HepG2 (cell line): ENCODE measurements around the gene NBR1. TPM values are rescaled to one million over a fixed set of nuclear protein-coding genes. Genes with fewer than 3 reads are reported as not detected.
A peak's percentile ranks its signal among the peaks of the same experiment; 100 is the strongest.

ENCODE experiments used
- ATAC-seq: fragments of 200-7000 bp; cut with Tn5 transposase; 3 replicates; pipeline ENCODE4 v1.9.1; 2020; ENCODE audit warnings: mild to moderate bottlenecking, moderate library complexity
- BruUV-seq: library from RNA; stranded (reverse); fragments of 400-500 nt; replicated peaks from 2 replicates; lab custom pipeline; 2021; lab: Mats Ljungman, UMichigan
- CTCF ChIA-PET: fragments of 300-600 bp; formaldehyde crosslinking; extraction: SDS; loops from one replicate; lab custom pipeline; 2021; ENCODE audit warnings: low total read pairs, inconsistent platforms, low intra/inter-chr PET ratio; lab: Yijun Ruan, JAX
- POLR2A ChIA-PET: fragments of 350-600 bp; sonication (Branson Sonifier 250); formaldehyde crosslinking; loops from one replicate; lab custom pipeline; 2020; ENCODE audit warnings: antibody characterized with exemption, inconsistent platforms; lab: Yijun Ruan, JAX
- DNase-seq: peaks from one replicate; pipeline ENCODE4 v3.0.0-alpha.2; 2015; ENCODE audit warnings: low spot score
- FAIRE-seq: peaks from 3 replicates; lab custom pipeline; 2011; peaks lifted over from hg19 to GRCh38; lab: Jason Lieb, UNC
- H2AFZ ChIP-seq: one replicate; pipeline ENCODE4 v1.6.1; 2011; ENCODE audit warnings: low read length, inconsistent platforms
- H3K27ac ChIP-seq: fragments of 300-600 bp; 3 replicates; pipeline ENCODE4 v1.8.0; 2011; ENCODE audit warnings: mixed run types, mild to moderate bottlenecking, mixed read lengths, low read length, inconsistent platforms; ENCODE audit not compliant: insufficient read depth; ENCODE audit errors: extremely low read length
- H3K27me3 ChIP-seq, 2 experiments: fragments of 200-600 bp in 1 of 2; 2 replicates in 1 of 2; 3 replicates in 1 of 2; pipeline versions ENCODE4 v1.6.0 to v1.8.0; 2011; ENCODE audit warnings: low read length in 2 of 2, mild to moderate bottlenecking in 2 of 2, moderate library complexity in 2 of 2, inconsistent platforms in 1 of 2; ENCODE audit not compliant: insufficient read depth in 2 of 2, control insufficient read depth in 1 of 2
- H3K36me3 ChIP-seq, 2 experiments: fragments of 200-600 bp in 1 of 2; replicated peaks in 1 of 2; 2 replicates in 1 of 2; 3 replicates in 1 of 2; pipeline versions ENCODE4 v1.5.1 to v1.8.0; 2011; ENCODE audit warnings: low read length in 2 of 2, inconsistent platforms in 1 of 2; ENCODE audit not compliant: insufficient read depth in 2 of 2, control insufficient read depth in 1 of 2
- H3K4me1 ChIP-seq: 2 replicates; pipeline ENCODE4 v1.5.1; 2012; ENCODE audit warnings: low read length, inconsistent platforms; ENCODE audit not compliant: insufficient read depth
- H3K4me2 ChIP-seq: 2 replicates; pipeline ENCODE4 v1.6.0; 2011; ENCODE audit warnings: low read depth, low read length, inconsistent platforms
- H3K4me3 ChIP-seq, 3 experiments: fragments of 200-600 bp in 1 of 3; sonication (generic), shearing (Covaris generic) in 1 of 3; replicated peaks in 1 of 3; 2 replicates each; pipeline ENCODE4 v1.5.1; 2011 to 2016; ENCODE audit warnings: low read length in 3 of 3, inconsistent platforms in 2 of 3, low read depth in 2 of 3, mild to moderate bottlenecking in 2 of 3, control low read depth in 1 of 3, mixed read lengths in 1 of 3; ENCODE audit not compliant: insufficient read depth in 1 of 3
- H3K79me2 ChIP-seq: one replicate; pipeline ENCODE4 v1.6.1; 2011; ENCODE audit warnings: low read length, inconsistent platforms; ENCODE audit not compliant: insufficient read depth
- H3K9ac ChIP-seq: 2 replicates; pipeline ENCODE4 v1.6.0; 2011; ENCODE audit warnings: mild to moderate bottlenecking, low read depth, low read length, inconsistent platforms; ENCODE audit not compliant: insufficient read depth
- H3K9me3 ChIP-seq: 2 replicates; pipeline ENCODE4 v1.5.1; 2012; ENCODE audit warnings: mild to moderate bottlenecking, low read length
- H4K20me1 ChIP-seq: 2 replicates; pipeline ENCODE4 v1.6.0; 2011; ENCODE audit warnings: inconsistent platforms, mild to moderate bottlenecking, low read length, moderate library complexity; ENCODE audit not compliant: insufficient read depth
- ESRRA ChIP-seq: sonication (generic); formaldehyde crosslinking; IDR thresholded peaks from 2 replicates; pipeline ENCODE4 v1.5.1; 2020; ENCODE audit warnings: mild to moderate bottlenecking, low read depth, missing genetic modification reagents
- MED8 ChIP-seq: sonication (generic); formaldehyde crosslinking; IDR thresholded peaks from 2 replicates; pipeline ENCODE4 v1.8.1; 2023; ENCODE audit warnings: mild to moderate bottlenecking, missing genetic modification reagents; ENCODE audit not compliant: insufficient replicate concordance
- RORA ChIP-seq: sonication (generic); formaldehyde crosslinking; IDR thresholded peaks from 2 replicates; pipeline ENCODE4 v1.5.0; 2020; ENCODE audit warnings: mild to moderate bottlenecking, missing genetic modification reagents, moderate library complexity
- STAG1 ChIP-seq: sonication (generic); formaldehyde crosslinking; IDR thresholded peaks from 2 replicates; pipeline ENCODE4 v1.4.0; 2020; ENCODE audit warnings: missing genetic modification reagents
- ZBTB38 ChIP-seq: sonication (generic); formaldehyde crosslinking; IDR thresholded peaks from 2 replicates; pipeline ENCODE4 v1.5.1; 2020; ENCODE audit warnings: mild to moderate bottlenecking, missing genetic modification reagents
- ZNF709 ChIP-seq: sonication (generic); formaldehyde crosslinking; IDR thresholded peaks from 2 replicates; pipeline ENCODE4 v1.5.0; 2020; ENCODE audit warnings: mild to moderate bottlenecking, missing genetic modification reagents
- ZSCAN5A ChIP-seq: sonication (generic); formaldehyde crosslinking; IDR thresholded peaks from 2 replicates; pipeline ENCODE4 v1.8.0; 2022; ENCODE audit warnings: mild to moderate bottlenecking, missing genetic modification reagents, borderline replicate concordance
- WGBS: methylation state at CpG from one replicate; pipeline ENCODE4 v1.1.6; 2017; ENCODE audit warnings: low lambda C conversion rate; 5-methylcytosine and 5-hydroxymethylcytosine counted together
- in situ Hi-C: cut with HindIII; loops from 2 replicates; pipeline ENCODE4 v1.10.0; 2017; ENCODE audit warnings: low pct_unique_long_range_greater_than_20kb; ENCODE audit not compliant: extremely low pct_ligation_motif_present
- intact Hi-C: fragments of 100-400 bp; cut with micrococcal nuclease; formaldehyde crosslinking; loops from one replicate; pipeline ENCODE4 v1.10.0; 2022; ENCODE audit not compliant: unreplicated experiment
- polyA plus RNA-seq, 8 experiments: library from polyadenylated mRNA; depleted of rRNA in 3 of 8; stranded (reverse) in 7 of 8; unstranded in 1 of 8; fragments of >200 nt; fragmentation: Illumina TruSeq in 4 of 8; extraction: Trizol in 4 of 8; gene quantifications; 2 replicates each; pipeline versions ENCODE4 v1.2.1 to v1.2.3, GENCODE V29; 2011 to 2016; ENCODE audit warnings: low read depth in 4 of 8, missing spikeins in 1 of 8, mixed read lengths in 1 of 8; ENCODE audit not compliant: insufficient read depth in 1 of 8
- total RNA-seq, 5 experiments: library from RNA; depleted of rRNA; stranded (reverse); fragments of >200 nt; fragmentation: Illumina TruSeq; extraction: Trizol; gene quantifications; 2 replicates each; pipeline ENCODE4 v1.2.3, GENCODE V29; 2016; ENCODE audit warnings: low read depth in 1 of 5
- TF ChIP-seq, protein P1 (sequence below): sonication (generic); formaldehyde crosslinking; IDR thresholded peaks from 2 replicates; pipeline ENCODE4 v1.5.1; 2020; ENCODE audit warnings: mild to moderate bottlenecking, missing genetic modification reagents, moderate library complexity
- TF ChIP-seq, protein P2 (sequence below): sonication (generic); formaldehyde crosslinking; IDR thresholded peaks from 2 replicates; pipeline ENCODE4 v1.8.0; 2022; ENCODE audit warnings: mild to moderate bottlenecking, missing genetic modification reagents; ENCODE audit not compliant: insufficient replicate concordance
- TF ChIP-seq, protein P3 (sequence below): sonication (generic); formaldehyde crosslinking; IDR thresholded peaks from 2 replicates; pipeline ENCODE4 v1.4.0; 2020; ENCODE audit warnings: mild to moderate bottlenecking, missing genetic modification reagents
- TF ChIP-seq, protein P4 (sequence below): sonication (generic); formaldehyde crosslinking; IDR thresholded peaks from 2 replicates; pipeline ENCODE4 v1.4.0; 2020; ENCODE audit warnings: missing genetic modification reagents

The NBR1 gene
- total and polyA plus RNA-seq, 2 of the 13 experiments (the other 11 are each of a cell fraction or from before 2014, with no cell fraction given): 51.7 to 121 TPM

DNA sequence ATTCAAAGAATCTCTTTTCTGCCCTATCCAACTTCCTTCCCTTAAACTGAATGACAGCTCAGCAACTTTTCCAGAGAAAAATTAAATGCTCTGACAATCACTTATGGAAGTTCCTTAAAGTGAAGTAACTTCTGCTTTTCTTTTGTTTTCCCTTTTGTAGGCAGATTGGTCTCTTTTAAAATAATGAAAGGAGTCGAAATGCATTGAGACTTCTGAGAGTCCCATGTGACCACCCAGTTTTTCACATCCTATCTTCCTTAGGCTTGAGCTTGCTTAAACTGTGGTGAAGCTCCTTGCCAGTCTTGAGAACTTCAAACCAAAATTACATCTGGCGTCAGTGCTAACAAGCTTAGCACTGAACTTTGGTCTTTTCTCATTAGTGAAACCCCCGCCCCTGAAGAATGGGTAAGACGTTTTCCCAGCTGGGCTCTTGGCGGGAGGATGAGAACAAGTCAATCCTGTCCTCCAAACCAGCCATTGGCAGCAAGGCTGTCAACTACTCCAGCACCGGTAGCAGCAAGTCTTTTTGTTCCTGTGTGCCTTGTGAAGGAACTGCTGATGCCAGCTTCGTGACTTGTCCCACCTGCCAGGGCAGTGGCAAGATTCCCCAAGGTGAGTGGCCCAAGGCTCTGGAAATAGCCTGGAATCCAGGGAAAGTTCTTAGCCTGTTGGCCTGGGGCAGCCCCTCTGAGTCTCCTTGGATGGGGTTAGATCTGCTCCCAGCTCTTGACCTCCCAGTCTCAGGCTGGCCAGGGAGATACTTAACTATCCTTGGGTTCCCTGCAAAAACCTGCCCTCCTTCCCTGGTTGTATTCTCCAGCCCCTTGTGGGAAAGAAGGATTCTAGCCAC lies 41.9 kb downstream of the NBR1 start:
- WGBS: 51% methylated on average over 6 of the region's 7 CpGs
- in situ Hi-C loops (no loop called here), intact Hi-C loops (loop anchor here (5.0 kb wide), 1 partner anchor 191 kb away; the partner anchor contains the start of gene VAT1)
- Histone ChIP-seq H3K4me2 (peak overlapping the region; percentile 98), H3K9ac (peak overlapping the region; percentile 96), H3K36me3 (peaks cover 9 to 45% of the 10 kb centered on the region in 2 experiments), H3K4me1 (peaks cover 73% of the 10 kb centered on the region), H4K20me1 (no peaks in the 10 kb centered on the region), H3K79me2 (peaks cover 27% of the 10 kb centered on the region), H3K4me3 (peak overlapping the region; percentile 77 to 98 (median 77)), H3K27me3 (no peaks in the 10 kb centered on the region; a peak in 1 of 5 replicates), H2AFZ (no peak overlapping the region), H3K9me3 (no peaks in the 10 kb centered on the region), H3K27ac (peak overlapping the region; percentile 80)
- FAIRE-seq: peak; percentile 18
- no peak for DNase-seq
- no TSS peak for BruUV-seq
- POLR2A ChIA-PET: interaction anchor here (0.9 to 7.6 kb wide), 20 partner anchors 11 to 215 kb away, joined by 3 to 93 read pairs (median 7); partner anchors contain the start of genes BRCA1, IFI35, NBR1 and RPL27
- CTCF ChIA-PET: no interaction called here
- no peak for ATAC-seq
- TF ChIP-seq, protein P1, sequence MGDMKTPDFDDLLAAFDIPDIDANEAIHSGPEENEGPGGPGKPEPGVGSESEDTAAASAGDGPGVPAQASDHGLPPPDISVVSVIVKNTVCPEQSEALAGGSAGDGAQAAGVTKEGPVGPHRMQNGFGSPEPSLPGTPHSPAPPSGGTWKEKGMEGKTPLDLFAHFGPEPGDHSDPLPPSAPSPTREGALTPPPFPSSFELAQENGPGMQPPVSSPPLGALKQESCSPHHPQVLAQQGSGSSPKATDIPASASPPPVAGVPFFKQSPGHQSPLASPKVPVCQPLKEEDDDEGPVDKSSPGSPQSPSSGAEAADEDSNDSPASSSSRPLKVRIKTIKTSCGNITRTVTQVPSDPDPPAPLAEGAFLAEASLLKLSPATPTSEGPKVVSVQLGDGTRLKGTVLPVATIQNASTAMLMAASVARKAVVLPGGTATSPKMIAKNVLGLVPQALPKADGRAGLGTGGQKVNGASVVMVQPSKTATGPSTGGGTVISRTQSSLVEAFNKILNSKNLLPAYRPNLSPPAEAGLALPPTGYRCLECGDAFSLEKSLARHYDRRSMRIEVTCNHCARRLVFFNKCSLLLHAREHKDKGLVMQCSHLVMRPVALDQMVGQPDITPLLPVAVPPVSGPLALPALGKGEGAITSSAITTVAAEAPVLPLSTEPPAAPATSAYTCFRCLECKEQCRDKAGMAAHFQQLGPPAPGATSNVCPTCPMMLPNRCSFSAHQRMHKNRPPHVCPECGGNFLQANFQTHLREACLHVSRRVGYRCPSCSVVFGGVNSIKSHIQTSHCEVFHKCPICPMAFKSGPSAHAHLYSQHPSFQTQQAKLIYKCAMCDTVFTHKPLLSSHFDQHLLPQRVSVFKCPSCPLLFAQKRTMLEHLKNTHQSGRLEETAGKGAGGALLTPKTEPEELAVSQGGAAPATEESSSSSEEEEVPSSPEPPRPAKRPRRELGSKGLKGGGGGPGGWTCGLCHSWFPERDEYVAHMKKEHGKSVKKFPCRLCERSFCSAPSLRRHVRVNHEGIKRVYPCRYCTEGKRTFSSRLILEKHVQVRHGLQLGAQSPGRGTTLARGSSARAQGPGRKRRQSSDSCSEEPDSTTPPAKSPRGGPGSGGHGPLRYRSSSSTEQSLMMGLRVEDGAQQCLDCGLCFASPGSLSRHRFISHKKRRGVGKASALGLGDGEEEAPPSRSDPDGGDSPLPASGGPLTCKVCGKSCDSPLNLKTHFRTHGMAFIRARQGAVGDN: peak; percentile 26; the same call in 1 of the 2 replicates
- TF ChIP-seq, protein P2, sequence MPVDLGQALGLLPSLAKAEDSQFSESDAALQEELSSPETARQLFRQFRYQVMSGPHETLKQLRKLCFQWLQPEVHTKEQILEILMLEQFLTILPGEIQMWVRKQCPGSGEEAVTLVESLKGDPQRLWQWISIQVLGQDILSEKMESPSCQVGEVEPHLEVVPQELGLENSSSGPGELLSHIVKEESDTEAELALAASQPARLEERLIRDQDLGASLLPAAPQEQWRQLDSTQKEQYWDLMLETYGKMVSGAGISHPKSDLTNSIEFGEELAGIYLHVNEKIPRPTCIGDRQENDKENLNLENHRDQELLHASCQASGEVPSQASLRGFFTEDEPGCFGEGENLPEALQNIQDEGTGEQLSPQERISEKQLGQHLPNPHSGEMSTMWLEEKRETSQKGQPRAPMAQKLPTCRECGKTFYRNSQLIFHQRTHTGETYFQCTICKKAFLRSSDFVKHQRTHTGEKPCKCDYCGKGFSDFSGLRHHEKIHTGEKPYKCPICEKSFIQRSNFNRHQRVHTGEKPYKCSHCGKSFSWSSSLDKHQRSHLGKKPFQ (CRISPR knock-in tag): no peak
- peak; percentile 45; the same call in 1 of the 2 replicates for TF ChIP-seq ZBTB38
- TF ChIP-seq MED8 (CRISPR knock-in tag): no peak
- no peak for TF ChIP-seq ZSCAN5A (CRISPR knock-in tag)
- TF ChIP-seq ESRRA (CRISPR knock-in tag): no peak; the same call in 1 of the 2 replicates
- no peak for TF ChIP-seq ZNF709 (CRISPR knock-in tag)
- no peak for TF ChIP-seq RORA (CRISPR knock-in tag)
- TF ChIP-seq STAG1 (CRISPR knock-in tag): no peak
- TF ChIP-seq, protein P3, sequence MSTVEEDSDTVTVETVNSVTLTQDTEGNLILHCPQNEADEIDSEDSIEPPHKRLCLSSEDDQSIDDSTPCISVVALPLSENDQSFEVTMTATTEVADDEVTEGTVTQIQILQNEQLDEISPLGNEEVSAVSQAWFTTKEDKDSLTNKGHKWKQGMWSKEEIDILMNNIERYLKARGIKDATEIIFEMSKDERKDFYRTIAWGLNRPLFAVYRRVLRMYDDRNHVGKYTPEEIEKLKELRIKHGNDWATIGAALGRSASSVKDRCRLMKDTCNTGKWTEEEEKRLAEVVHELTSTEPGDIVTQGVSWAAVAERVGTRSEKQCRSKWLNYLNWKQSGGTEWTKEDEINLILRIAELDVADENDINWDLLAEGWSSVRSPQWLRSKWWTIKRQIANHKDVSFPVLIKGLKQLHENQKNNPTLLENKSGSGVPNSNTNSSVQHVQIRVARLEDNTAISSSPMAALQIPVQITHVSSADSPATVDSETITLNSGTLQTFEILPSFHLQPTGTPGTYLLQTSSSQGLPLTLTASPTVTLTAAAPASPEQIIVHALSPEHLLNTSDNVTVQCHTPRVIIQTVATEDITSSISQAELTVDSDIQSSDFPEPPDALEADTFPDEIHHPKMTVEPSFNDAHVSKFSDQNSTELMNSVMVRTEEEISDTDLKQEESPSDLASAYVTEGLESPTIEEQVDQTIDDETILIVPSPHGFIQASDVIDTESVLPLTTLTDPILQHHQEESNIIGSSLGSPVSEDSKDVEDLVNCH (CRISPR knock-in tag): no peak; the same call in 1 of the 2 replicates
- TF ChIP-seq, protein P4, sequence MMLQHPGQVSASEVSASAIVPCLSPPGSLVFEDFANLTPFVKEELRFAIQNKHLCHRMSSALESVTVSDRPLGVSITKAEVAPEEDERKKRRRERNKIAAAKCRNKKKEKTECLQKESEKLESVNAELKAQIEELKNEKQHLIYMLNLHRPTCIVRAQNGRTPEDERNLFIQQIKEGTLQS (CRISPR knock-in tag): no peak
